ENCODE results near the gene CHST11. TPM values are rescaled to one million over a fixed set of nuclear protein-coding genes. Genes with fewer than 3 reads are reported as not detected.

Gene CHST11
- total and polyA plus RNA-seq, 9 of the 15 experiments (the other 6 are each of a cell fraction or from before 2014, with no cell fraction given), result 2.3 to 38.7 (median 15.0) TPM

DNA sequence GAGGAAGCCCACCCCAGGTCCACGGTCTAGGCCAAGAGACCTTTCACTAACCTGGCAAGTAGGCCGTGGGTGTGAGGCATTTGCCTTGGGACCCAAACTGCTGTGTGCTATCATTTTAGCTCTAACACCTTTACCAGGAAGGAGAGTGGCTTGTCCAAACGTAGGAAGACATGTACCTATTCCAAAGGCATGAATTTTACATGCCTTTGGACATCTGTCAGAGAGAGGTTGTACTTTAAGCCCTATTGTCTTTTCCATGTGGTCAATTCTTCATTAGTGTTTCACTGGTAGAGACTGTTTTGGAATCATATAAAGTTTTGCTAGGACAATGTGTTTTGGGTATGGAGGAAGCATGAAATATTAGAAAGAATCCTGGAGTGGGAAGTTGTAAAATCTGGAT lies 352.5 kb downstream of the CHST11 start:
- no TSS peak for BruUV-seq (replicated peaks)
- H3K27ac ChIP-seq (ENCODE audit: extremely low read depth, low read depth, low read length), result no peak overlapping the region
- no peaks in the 10 kb centered on the region for H3K9me3 ChIP-seq (replicated peaks; ENCODE audit: control insufficient read depth, insufficient read depth, low read depth, low read length)
- H3K4me3 ChIP-seq, result no peak overlapping the region
- DNase-seq (ENCODE audit: extremely low read depth in 1 of 4, low spot score in 3 of 4) (no peak), FAIRE-seq (no peak), ATAC-seq (no peak)
- H3K9me1 ChIP-seq (ENCODE audit: control insufficient read depth, insufficient read depth, low read length), result no peaks in the 10 kb centered on the region
- ChIA-PET POLR2A (no interaction called here), CTCF (ENCODE audit: low intra/inter-chr PET ratio) (no interaction called here)
- H3K79me2 ChIP-seq (ENCODE audit: control insufficient read depth, insufficient read depth, low read length), result no peaks in the 10 kb centered on the region
- 0% methylated on average over 3 of the region's 3 CpGs for WGBS (ENCODE audit: insufficient coverage, low coverage, missing lambda C conversion rate)
- H4K20me1 ChIP-seq (replicated peaks; ENCODE audit: control insufficient read depth, insufficient read depth, low read length), result no peaks in the 10 kb centered on the region
- in situ Hi-C loops (cut with MboI) (no loop called here), intact Hi-C loops (cut with micrococcal nuclease) (no loop called here)
- peaks cover 0 to 4% of the 10 kb centered on the region in 2 experiments; a peak in 1 of 5 replicates for H3K27me3 ChIP-seq (ENCODE audit: control insufficient read depth in 2 of 2, insufficient read depth in 2 of 2, low read length in 2 of 2)
- H3K4me1 ChIP-seq (replicated peaks in 1 of 2; ENCODE audit: control insufficient read depth in 2 of 2, insufficient read depth in 2 of 2, low read length in 2 of 2), result no peaks in the 10 kb centered on the region
- H3K9ac ChIP-seq (ENCODE audit: insufficient read depth in 1 of 2, low read depth in 2 of 2, low read length in 2 of 2), result no peak overlapping the region
- H3K4me2 ChIP-seq (ENCODE audit: insufficient read depth, low read length), result no peak overlapping the region
- H2AFZ ChIP-seq (ENCODE audit: low read depth, low read length), result no peak overlapping the region
- no peaks in the 10 kb centered on the region for H3K36me3 ChIP-seq (ENCODE audit: control insufficient read depth, insufficient read depth, low read length)
- TF ChIP-seq TRIM25 (IDR thresholded peaks at IDR 0.05; ENCODE audit: borderline replicate concordance) (no peak), SREBF2 (CRISPR knock-in tag; IDR thresholded peaks at IDR 0.05) (no peak), HIVEP1 (CRISPR knock-in tag; IDR thresholded peaks at IDR 0.05) (no peak), POLR2G (IDR thresholded peaks at IDR 0.05; ENCODE audit: low read depth, low read length) (no peak), ETV5 (CRISPR knock-in tag; IDR thresholded peaks at IDR 0.05; ENCODE audit: low read depth) (no peak), TBP (optimal IDR thresholded peaks at IDR 0.05; ENCODE audit: low read depth, low read length) (no peak), ZNF124 (CRISPR knock-in tag; IDR thresholded peaks at IDR 0.05) (no peak), TSHZ1 (CRISPR knock-in tag; IDR thresholded peaks at IDR 0.05) (no peak), RFX5 (IDR thresholded peaks at IDR 0.05; ENCODE audit: low read depth, low read length) (no peak), ZFX (CRISPR knock-in tag; IDR thresholded peaks at IDR 0.05) (no peak)
- TF ChIP-seq, protein P1, sequence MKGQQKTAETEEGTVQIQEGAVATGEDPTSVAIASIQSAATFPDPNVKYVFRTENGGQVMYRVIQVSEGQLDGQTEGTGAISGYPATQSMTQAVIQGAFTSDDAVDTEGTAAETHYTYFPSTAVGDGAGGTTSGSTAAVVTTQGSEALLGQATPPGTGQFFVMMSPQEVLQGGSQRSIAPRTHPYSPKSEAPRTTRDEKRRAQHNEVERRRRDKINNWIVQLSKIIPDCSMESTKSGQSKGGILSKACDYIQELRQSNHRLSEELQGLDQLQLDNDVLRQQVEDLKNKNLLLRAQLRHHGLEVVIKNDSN (CRISPR knock-in tag; IDR thresholded peaks at IDR 0.05), result no peak
- TF ChIP-seq, protein P2, sequence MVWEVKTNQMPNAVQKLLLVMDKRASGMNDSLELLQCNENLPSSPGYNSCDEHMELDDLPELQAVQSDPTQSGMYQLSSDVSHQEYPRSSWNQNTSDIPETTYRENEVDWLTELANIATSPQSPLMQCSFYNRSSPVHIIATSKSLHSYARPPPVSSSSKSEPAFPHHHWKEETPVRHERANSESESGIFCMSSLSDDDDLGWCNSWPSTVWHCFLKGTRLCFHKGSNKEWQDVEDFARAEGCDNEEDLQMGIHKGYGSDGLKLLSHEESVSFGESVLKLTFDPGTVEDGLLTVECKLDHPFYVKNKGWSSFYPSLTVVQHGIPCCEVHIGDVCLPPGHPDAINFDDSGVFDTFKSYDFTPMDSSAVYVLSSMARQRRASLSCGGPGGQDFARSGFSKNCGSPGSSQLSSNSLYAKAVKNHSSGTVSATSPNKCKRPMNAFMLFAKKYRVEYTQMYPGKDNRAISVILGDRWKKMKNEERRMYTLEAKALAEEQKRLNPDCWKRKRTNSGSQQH (CRISPR knock-in tag; IDR thresholded peaks at IDR 0.05), result no peak
- TF ChIP-seq, protein P3, sequence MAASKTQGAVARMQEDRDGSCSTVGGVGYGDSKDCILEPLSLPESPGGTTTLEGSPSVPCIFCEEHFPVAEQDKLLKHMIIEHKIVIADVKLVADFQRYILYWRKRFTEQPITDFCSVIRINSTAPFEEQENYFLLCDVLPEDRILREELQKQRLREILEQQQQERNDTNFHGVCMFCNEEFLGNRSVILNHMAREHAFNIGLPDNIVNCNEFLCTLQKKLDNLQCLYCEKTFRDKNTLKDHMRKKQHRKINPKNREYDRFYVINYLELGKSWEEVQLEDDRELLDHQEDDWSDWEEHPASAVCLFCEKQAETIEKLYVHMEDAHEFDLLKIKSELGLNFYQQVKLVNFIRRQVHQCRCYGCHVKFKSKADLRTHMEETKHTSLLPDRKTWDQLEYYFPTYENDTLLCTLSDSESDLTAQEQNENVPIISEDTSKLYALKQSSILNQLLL (CRISPR knock-in tag; IDR thresholded peaks at IDR 0.05; ENCODE audit: borderline replicate concordance), result no peak
